Smooth muscle cell (in vitro differentiated cells): ENCODE measurements around the gene COX7A1. TPM values are rescaled to one million over a fixed set of nuclear protein-coding genes. Genes with fewer than 3 reads are reported as not detected.
"Not testable (repeated sequence)": the region's sequence is repeated elsewhere in the genome, so short reads cannot be mapped to it uniquely, and the experiment has no call there.

Source experiments
- DNase-seq: peaks from one replicate; lab custom pipeline; 2025; ENCODE audit not compliant: unreplicated experiment; lab: John Stamatoyannopoulos, UW
- H2AFZ ChIP-seq: fragments of 200-600 bp; sonication (generic); 2 replicates; pipeline ENCODE4 v1.6.0; 2016; ENCODE audit warnings: antibody characterized with exemption, low read depth, mild to moderate bottlenecking
- H3F3A ChIP-seq: fragments of 200-600 bp; sonication (generic); 2 replicates; pipeline ENCODE4 v1.6.0; 2017; ENCODE audit warnings: antibody characterized with exemption, low read depth
- H3K27ac ChIP-seq: fragments of 200-600 bp; sonication (generic); 2 replicates; pipeline ENCODE4 v1.5.1; 2016; ENCODE audit warnings: low read depth, mild to moderate bottlenecking
- H3K27me3 ChIP-seq: fragments of 200-600 bp; sonication (generic); 2 replicates; pipeline ENCODE4 v1.6.1; 2016; ENCODE audit warnings: low read depth, mild to moderate bottlenecking
- H3K36me3 ChIP-seq: fragments of 200-600 bp; sonication (generic); 2 replicates; pipeline ENCODE4 v1.5.1; 2016; ENCODE audit warnings: low read depth
- H3K4me1 ChIP-seq: fragments of 200-600 bp; sonication (generic); 2 replicates; pipeline ENCODE4 v1.5.1; 2016; ENCODE audit warnings: low read depth
- H3K4me2 ChIP-seq: fragments of 200-600 bp; sonication (generic); 2 replicates; pipeline ENCODE4 v1.6.0; 2016; ENCODE audit warnings: mild to moderate bottlenecking
- H3K4me3 ChIP-seq: fragments of 200-600 bp; sonication (generic); 2 replicates; pipeline ENCODE4 v1.5.1; 2016; ENCODE audit warnings: mild to moderate bottlenecking
- H3K79me2 ChIP-seq: fragments of 200-600 bp; sonication (generic); 2 replicates; pipeline ENCODE4 v1.6.0; 2016; ENCODE audit warnings: low read depth, mild to moderate bottlenecking
- H3K9ac ChIP-seq: fragments of 200-600 bp; sonication (generic); 2 replicates; pipeline ENCODE4 v1.6.0; 2016; ENCODE audit warnings: low read depth
- H3K9me3 ChIP-seq: fragments of 200-600 bp; sonication (generic); replicated peaks from 2 replicates; pipeline ENCODE4 v1.5.1; 2016; ENCODE audit warnings: low read depth
- H4K20me1 ChIP-seq: fragments of 200-600 bp; sonication (generic); 2 replicates; pipeline ENCODE4 v1.6.0; 2016; ENCODE audit warnings: low read depth
- WGBS: methylation state at CpG from one replicate; pipeline ENCODE4 v1.1.7; 2016; ENCODE audit warnings: low lambda C conversion rate; 5-methylcytosine and 5-hydroxymethylcytosine counted together
- polyA plus RNA-seq: library from polyadenylated mRNA; unstranded; fragments of >200 nt; fragmentation: Nextera tagmentation; extraction: Ambion mirVana; gene quantifications from 2 replicates; pipeline ENCODE4 v1.2.1, GENCODE V29; 2016
- total RNA-seq: library from RNA; depleted of rRNA; stranded (reverse); fragments of >200 nt; gene quantifications from 2 replicates; pipeline ENCODE4 v1.2.3, GENCODE V29; 2014
- TF ChIP-seq, protein P1 (sequence below): fragments of 200-600 bp; sonication (generic); IDR thresholded peaks from 2 replicates; pipeline ENCODE4 v1.5.1; 2017; ENCODE audit warnings: borderline replicate concordance, mild to moderate bottlenecking, antibody characterized with exemption; ENCODE audit not compliant: insufficient read depth, poor library complexity, severe bottlenecking

Gene COX7A1
- total RNA-seq (not detected in 2 replicates), polyA plus RNA-seq (1.5 TPM in 1 of 2 replicates, not detected in the other)

DNA sequence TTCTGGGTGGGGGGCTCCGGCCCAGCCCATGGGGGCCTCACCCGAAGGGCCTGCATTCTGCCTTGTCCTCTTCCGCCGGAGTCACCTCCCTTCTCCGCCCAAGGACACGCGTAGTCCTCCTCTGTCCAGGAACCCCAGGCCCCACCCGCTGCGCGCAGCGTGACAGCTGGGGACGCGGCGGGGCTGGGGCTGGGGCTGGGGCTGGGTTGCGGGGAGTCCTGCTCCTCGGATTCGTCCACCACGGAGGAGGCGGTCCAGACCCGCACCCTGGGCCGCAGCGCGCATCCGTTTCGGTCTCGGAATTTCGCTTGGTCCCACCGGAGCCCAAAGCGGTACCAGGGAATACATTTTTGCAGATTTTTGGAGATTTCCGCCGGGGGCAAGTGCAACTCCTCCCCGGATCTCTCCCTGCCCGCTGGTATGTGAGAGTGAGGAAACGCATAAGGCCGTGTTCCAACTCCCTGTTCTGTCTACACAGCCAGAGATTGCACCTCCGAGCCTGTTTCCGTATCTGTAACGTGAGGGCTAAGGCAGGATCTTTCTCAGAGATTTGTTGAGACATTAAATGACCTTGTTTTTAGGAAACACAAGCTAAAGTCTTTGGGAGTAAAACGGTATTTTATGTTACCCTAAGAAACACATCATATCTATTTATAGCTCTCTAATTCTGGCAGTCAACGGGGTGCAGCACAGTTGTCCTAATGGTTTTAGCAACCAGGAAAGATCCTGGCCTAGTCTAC, at the start of gene COX7A1:
TSS of gene COX7A1 (minus strand) at position 96 of the 740 bp plus-strand sequence. CDS start at position 56, 40 bp downstream.
- Histone ChIP-seq H4K20me1 (peaks cover 40% of the 10 kb centered on the region), H3K4me2 (no peak within 1 kb of the TSS), H3K9me3 (no peaks in the 10 kb centered on the region), H3K36me3 (peaks cover 6% of the 10 kb centered on the region), H3K9ac (no peak within 1 kb of the TSS), H3K4me1 (no peaks in the 10 kb centered on the region), H3K27ac (no peak within 1 kb of the TSS), H3F3A (no peaks in the 10 kb centered on the region), H3K27me3 (no peaks in the 10 kb centered on the region), H3K4me3 (no peak within 1 kb of the TSS), H2AFZ (no peak within 1 kb of the TSS), H3K79me2 (no peaks in the 10 kb centered on the region)
- TF ChIP-seq, protein P1, sequence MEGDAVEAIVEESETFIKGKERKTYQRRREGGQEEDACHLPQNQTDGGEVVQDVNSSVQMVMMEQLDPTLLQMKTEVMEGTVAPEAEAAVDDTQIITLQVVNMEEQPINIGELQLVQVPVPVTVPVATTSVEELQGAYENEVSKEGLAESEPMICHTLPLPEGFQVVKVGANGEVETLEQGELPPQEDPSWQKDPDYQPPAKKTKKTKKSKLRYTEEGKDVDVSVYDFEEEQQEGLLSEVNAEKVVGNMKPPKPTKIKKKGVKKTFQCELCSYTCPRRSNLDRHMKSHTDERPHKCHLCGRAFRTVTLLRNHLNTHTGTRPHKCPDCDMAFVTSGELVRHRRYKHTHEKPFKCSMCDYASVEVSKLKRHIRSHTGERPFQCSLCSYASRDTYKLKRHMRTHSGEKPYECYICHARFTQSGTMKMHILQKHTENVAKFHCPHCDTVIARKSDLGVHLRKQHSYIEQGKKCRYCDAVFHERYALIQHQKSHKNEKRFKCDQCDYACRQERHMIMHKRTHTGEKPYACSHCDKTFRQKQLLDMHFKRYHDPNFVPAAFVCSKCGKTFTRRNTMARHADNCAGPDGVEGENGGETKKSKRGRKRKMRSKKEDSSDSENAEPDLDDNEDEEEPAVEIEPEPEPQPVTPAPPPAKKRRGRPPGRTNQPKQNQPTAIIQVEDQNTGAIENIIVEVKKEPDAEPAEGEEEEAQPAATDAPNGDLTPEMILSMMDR: no peak
- DNase-seq: no peak
- 91% methylated on average over 38 of the region's 40 CpGs for WGBS

DNA sequence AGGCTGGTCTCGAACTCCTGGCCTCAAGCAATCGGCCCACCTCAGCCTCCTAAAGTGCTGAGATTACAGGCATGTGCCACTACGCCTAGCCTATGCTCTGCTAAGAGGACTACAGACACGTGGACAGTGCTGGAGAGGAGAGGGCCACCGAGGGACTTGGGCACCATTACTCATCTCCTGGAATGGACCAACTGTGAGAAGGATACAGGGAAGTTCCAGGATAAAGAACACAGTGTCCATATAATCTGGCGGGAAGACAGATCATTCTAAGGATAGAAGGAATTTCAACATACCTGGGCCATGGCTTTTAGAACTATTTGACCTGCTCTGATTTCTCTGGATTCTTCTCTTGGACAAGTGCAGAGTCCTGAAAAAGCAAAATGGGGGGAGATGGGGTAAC, 49.4 kb upstream of the COX7A1 start:
- no peak overlapping the region for H3K9ac ChIP-seq
- no peaks in the 10 kb centered on the region for H3K79me2 ChIP-seq
- DNase-seq: no peak
- H3K9me3 ChIP-seq: no peaks in the 10 kb centered on the region
- TF ChIP-seq, protein P1: no peak
- no peaks in the 10 kb centered on the region for H4K20me1 ChIP-seq
- WGBS: 95% methylated on average over 6 of the region's 6 CpGs
- H3K4me1 ChIP-seq: no peaks in the 10 kb centered on the region
- H3K36me3 ChIP-seq: no peaks in the 10 kb centered on the region
- H3K4me3 ChIP-seq: no peak overlapping the region
- no peak overlapping the region for H2AFZ ChIP-seq
- no peak overlapping the region for H3K4me2 ChIP-seq
- no peak overlapping the region for H3K27ac ChIP-seq
- no peaks in the 10 kb centered on the region for H3K27me3 ChIP-seq
- H3F3A ChIP-seq: no peaks in the 10 kb centered on the region

DNA sequence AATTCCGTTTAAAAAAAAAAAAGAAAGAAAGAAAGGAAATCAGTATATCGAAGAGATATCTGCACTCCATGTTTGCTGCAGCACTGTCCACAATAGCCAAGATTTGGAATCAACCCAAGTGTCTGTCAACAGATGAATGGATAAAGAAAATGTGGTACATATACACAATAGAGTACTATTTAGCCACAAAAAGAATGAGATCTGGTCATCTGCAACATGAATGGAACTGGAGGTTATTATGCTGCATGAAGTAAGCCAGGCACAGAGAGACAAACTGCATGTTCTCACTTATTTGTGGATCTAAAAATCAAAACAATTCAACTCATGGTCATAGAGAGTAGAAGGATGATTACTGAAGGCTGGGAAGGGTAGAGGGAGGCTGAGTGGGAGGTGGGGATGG, 45.9 kb upstream of the COX7A1 start:
- Histone ChIP-seq H3K4me3 (no peak overlapping the region), H3K27me3 (no peaks in the 10 kb centered on the region), H2AFZ (no peak overlapping the region), H3K9me3 (no peaks in the 10 kb centered on the region), H3K4me1 (no peaks in the 10 kb centered on the region), H3K27ac (no peak overlapping the region), H3F3A (no peaks in the 10 kb centered on the region), H3K36me3 (no peaks in the 10 kb centered on the region), H3K79me2 (no peaks in the 10 kb centered on the region), H4K20me1 (no peaks in the 10 kb centered on the region), H3K9ac (no peak overlapping the region), H3K4me2 (no peak overlapping the region)
- TF ChIP-seq, protein P1: no peak
- 98% methylated on average over 2 of the region's 2 CpGs for WGBS
- DNase-seq: no peak

DNA sequence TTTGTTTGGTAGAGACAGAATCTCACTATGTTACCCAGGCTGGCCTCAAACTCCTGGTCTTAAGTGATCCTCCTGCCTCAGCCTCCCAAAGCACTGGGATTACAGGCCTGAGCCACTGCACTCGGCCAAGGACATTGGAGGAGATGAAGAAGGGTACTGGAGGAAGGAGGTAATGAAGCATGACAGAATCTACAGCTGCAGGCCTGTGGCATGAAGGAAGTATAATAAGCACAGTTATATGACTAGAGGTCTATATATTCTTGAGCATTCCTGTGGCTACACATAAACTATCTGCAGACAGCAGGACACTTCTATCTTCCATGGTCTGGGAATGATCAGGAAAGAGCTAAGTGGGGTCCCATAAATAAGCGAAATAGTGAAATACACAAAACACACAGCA, 44.0 kb upstream of the COX7A1 start:
- no peak overlapping the region for H3K27ac ChIP-seq
- H2AFZ ChIP-seq: no peak overlapping the region
- no peaks in the 10 kb centered on the region for H3K4me1 ChIP-seq
- DNase-seq: no peak
- no peak overlapping the region for H3K4me3 ChIP-seq
- TF ChIP-seq, protein P1: no peak
- H3K79me2 ChIP-seq: no peaks in the 10 kb centered on the region
- H4K20me1 ChIP-seq: no peaks in the 10 kb centered on the region
- H3K36me3 ChIP-seq: no peaks in the 10 kb centered on the region
- H3K4me2 ChIP-seq: no peak overlapping the region
- no peak overlapping the region for H3K9ac ChIP-seq
- no peaks in the 10 kb centered on the region for H3K27me3 ChIP-seq
- H3K9me3 ChIP-seq: no peaks in the 10 kb centered on the region
- H3F3A ChIP-seq: no peaks in the 10 kb centered on the region
- WGBS: 89% methylated on average over 2 of the region's 2 CpGs

DNA sequence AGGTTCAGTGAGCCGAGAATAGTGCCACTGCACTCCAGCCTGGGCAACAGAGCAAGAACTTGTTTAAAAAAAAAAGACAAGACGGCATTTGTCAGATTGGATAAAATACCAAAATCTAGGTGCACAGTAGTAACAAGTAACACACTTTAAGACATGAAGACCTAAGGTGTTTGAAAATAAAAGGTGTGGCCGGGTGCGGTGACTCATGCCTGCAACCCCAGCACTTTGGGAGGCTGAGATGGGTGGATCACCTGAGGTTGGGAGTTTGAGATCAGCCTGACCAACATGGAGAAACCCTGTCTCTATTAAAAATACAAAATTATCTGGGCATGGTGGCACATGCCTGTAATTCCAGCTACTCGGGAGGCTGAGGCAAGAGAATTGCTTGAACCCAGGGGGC, 34.5 kb upstream of the COX7A1 start:
- H3K4me3 ChIP-seq, H3K4me2 ChIP-seq, H3K79me2 ChIP-seq, H2AFZ ChIP-seq, H3F3A ChIP-seq, H3K27ac ChIP-seq, H4K20me1 ChIP-seq, H3K9me3 ChIP-seq, H3K4me1 ChIP-seq, DNase-seq, H3K36me3 ChIP-seq, H3K27me3 ChIP-seq, H3K9ac ChIP-seq: not testable (repeated sequence)
- WGBS: 89% methylated on average over 5 of the region's 5 CpGs
